GM12892 (cell line): ENCODE results near the gene RNF225.
"Not testable (repeated sequence)": the region's sequence is repeated elsewhere in the genome, so short reads cannot be mapped to it uniquely, and the experiment has no call there.

ENCODE experiments used
- POLR2A ChIP-seq: IDR thresholded peaks from 2 replicates; pipeline ENCODE4 v1.6.1; 2011; ENCODE audit warnings: low read depth, low read length, control low read depth
- POLR2AphosphoS5 ChIP-seq: IDR thresholded peaks from 2 replicates; pipeline ENCODE4 v1.6.1; 2011; ENCODE audit warnings: low read depth, low read length, control low read depth

DNA sequence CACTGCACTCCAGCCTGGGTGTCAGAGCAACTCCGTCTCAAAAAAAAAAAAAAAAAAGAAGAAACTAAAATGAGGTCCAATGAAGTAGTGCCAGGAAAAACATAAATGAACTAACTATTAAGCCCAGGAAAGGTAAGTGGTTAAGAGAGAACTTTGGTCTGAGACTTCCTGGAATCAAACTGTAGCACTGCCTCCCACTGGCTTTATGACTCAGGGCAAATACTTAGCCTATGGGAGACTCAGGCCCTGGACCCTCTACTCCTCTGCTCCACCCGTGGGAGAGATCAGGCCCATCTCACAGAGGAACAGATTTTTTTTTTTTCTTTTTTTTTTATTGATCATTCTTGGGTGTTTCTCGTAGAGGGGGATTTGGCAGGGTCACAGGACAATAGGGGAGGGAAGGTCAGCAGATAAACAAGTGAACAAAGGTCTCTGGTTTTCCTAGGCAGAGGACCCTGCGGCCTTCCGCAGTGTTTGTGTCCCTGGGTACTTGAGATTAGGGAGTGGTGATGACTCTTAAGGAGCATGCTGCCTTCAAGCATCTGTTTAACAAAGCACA is 8.5 kb downstream of the RNF225 start:
- not testable (repeated sequence) for TF ChIP-seq POLR2A, POLR2AphosphoS5
